HCT116 (cell line): ENCODE data around the gene STK32C. TPM values are rescaled to one million over a fixed set of nuclear protein-coding genes. Genes with fewer than 3 reads are reported as not detected.
A peak's percentile ranks its signal among the peaks of the same experiment; 100 is the strongest.

Source experiments
- ATAC-seq: fragments of 200-7000 bp; cut with Tn5 transposase; 2 replicates; pipeline ENCODE4 v1.9.1; 2020; ENCODE audit warnings: mild to moderate bottlenecking, moderate library complexity
- BruUV-seq: library from RNA; stranded (reverse); fragments of 400-500 nt; replicated peaks from 2 replicates; lab custom pipeline; 2021; lab: Mats Ljungman, UMichigan
- CTCF ChIA-PET: fragments of 300-600 bp; sonication (Branson Sonifier 250); formaldehyde crosslinking; loops from one replicate; lab custom pipeline; 2021; ENCODE audit warnings: antibody characterized with exemption; lab: Charles Lee
- POLR2A ChIA-PET: fragments of 300-600, 350-600 bp; sonication (Branson Sonifier 250); formaldehyde crosslinking; loops from one replicate; lab custom pipeline; 2021; ENCODE audit warnings: antibody characterized with exemption; lab: Charles Lee
- RAD21 ChIA-PET, 2 experiments: fragments of 300-600 bp; sonication (Branson Sonifier 250); formaldehyde crosslinking; loops; one replicate each; lab custom pipeline; 2023; ENCODE audit warnings: low total read pairs in 2 of 2; ENCODE audit not compliant: uncharacterized antibody in 2 of 2, unreplicated experiment in 2 of 2, low non-redundant PET in 1 of 2; lab: Charles Lee
- DNase-seq: peaks from one replicate; pipeline ENCODE4 v3.0.0-alpha.2; 2010; ENCODE audit warnings: low read depth, low spot score
- H2AFZ ChIP-seq: fragments of 200-600 bp; shearing (Covaris generic), sonication (generic); 2 replicates; pipeline ENCODE4 v1.6.1; 2017; ENCODE audit warnings: low read depth, mixed run types, mixed read lengths, antibody characterized with exemption, low read length; ENCODE audit not compliant: poor library complexity, severe bottlenecking
- H3K27ac ChIP-seq: 2 replicates; pipeline ENCODE4 v1.5.1; 2012; ENCODE audit warnings: low read depth, low read length
- H3K27me3 ChIP-seq: fragments of 200-600 bp; sonication (generic); 2 replicates; pipeline ENCODE4 v1.6.1; 2016; ENCODE audit warnings: mixed run types, low read length, mixed read lengths; ENCODE audit not compliant: insufficient read depth
- H3K36me3 ChIP-seq, 2 experiments: fragments of 200-500 bp in 1 of 2; fragments of 200-600 bp in 1 of 2; sonication (Bioruptor generic) in 1 of 2; sonication (generic) in 1 of 2; 2 replicates each; pipeline versions ENCODE4 v1.5.1 to v1.6.1; 2014 to 2016; ENCODE audit warnings: low read length in 2 of 2, inconsistent platforms in 1 of 2, mixed read lengths in 1 of 2, mixed run types in 1 of 2; ENCODE audit not compliant: insufficient read depth in 2 of 2, control insufficient read depth in 1 of 2
- H3K4me1 ChIP-seq, 2 experiments: fragments of 200-600 bp in 1 of 2; sonication (generic) in 1 of 2; 2 replicates each; pipeline versions ENCODE4 v1.5.1 to v1.6.1; 2012 to 2017; ENCODE audit warnings: low read length in 2 of 2, inconsistent platforms in 1 of 2, mild to moderate bottlenecking in 1 of 2, mixed read lengths in 1 of 2, mixed run types in 1 of 2, moderate library complexity in 1 of 2; ENCODE audit not compliant: insufficient read depth in 2 of 2, control insufficient read depth in 1 of 2
- H3K4me2 ChIP-seq: fragments of 200-600 bp; sonication (generic); 2 replicates; pipeline ENCODE4 v1.6.1; 2017; ENCODE audit warnings: mixed run types, low read length, mixed read lengths
- H3K4me3 ChIP-seq, 2 experiments: fragments of 200-600 bp in 1 of 2; sonication (generic) in 1 of 2; replicated peaks in 1 of 2; 2 replicates each; pipeline ENCODE4 v1.5.1; 2011 to 2016; ENCODE audit warnings: low read length in 2 of 2, control low read depth in 1 of 2, low read depth in 1 of 2, mild to moderate bottlenecking in 1 of 2, mixed read lengths in 1 of 2, mixed run types in 1 of 2
- H3K79me2 ChIP-seq: fragments of 200-600 bp; sonication (generic); 2 replicates; pipeline ENCODE4 v1.6.1; 2017; ENCODE audit warnings: mild to moderate bottlenecking, mixed run types, low read length, moderate library complexity, mixed read lengths; ENCODE audit not compliant: insufficient read depth
- H3K9ac ChIP-seq: fragments of 200-600 bp; sonication (generic); 2 replicates; pipeline ENCODE4 v1.6.1; 2016; ENCODE audit warnings: low read length, mixed read lengths
- H3K9me2 ChIP-seq: fragments of 200-600 bp; sonication (generic), shearing (Covaris generic); 2 replicates; pipeline ENCODE4 v1.6.1; 2017; ENCODE audit warnings: mixed run types, mild to moderate bottlenecking, moderate library complexity; ENCODE audit not compliant: insufficient read depth
- H3K9me3 ChIP-seq, 2 experiments: fragments of 200-500 bp in 1 of 2; fragments of 200-600 bp in 1 of 2; sonication (Bioruptor generic) in 1 of 2; sonication (generic) in 1 of 2; 2 replicates each; pipeline ENCODE4 v1.6.1; 2014 to 2017; ENCODE audit warnings: low read length in 2 of 2, mixed read lengths in 2 of 2, inconsistent platforms in 1 of 2, low read depth in 1 of 2, mild to moderate bottlenecking in 1 of 2, mixed run types in 1 of 2, moderate library complexity in 1 of 2; ENCODE audit not compliant: control insufficient read depth in 1 of 2, insufficient read depth in 1 of 2
- H4K20me1 ChIP-seq: fragments of 200-600 bp; sonication (generic), shearing (Covaris generic); 2 replicates; pipeline ENCODE4 v1.6.1; 2017; ENCODE audit warnings: mixed run types, mild to moderate bottlenecking, moderate library complexity; ENCODE audit not compliant: insufficient read depth
- ATF3 ChIP-seq: IDR thresholded peaks from 2 replicates; pipeline ENCODE4 v1.6.1; 2012
- CBX3 ChIP-seq: IDR thresholded peaks from 2 replicates; pipeline ENCODE4 v1.6.1; 2012; ENCODE audit warnings: low read depth
- CEBPB ChIP-seq: IDR thresholded peaks from 2 replicates; pipeline ENCODE4 v1.6.1; 2012; ENCODE audit warnings: low read depth
- ELF1 ChIP-seq: IDR thresholded peaks from 2 replicates; pipeline ENCODE4 v1.6.1; 2012; ENCODE audit warnings: low read depth, borderline replicate concordance
- EZH2 ChIP-seq: fragments of 200-600 bp; sonication (generic); IDR thresholded peaks from 2 replicates; pipeline ENCODE4 v1.6.1; 2017; ENCODE audit warnings: antibody characterized with exemption, mixed run types
- MAX ChIP-seq: IDR thresholded peaks from 2 replicates; pipeline ENCODE4 v1.6.1; 2012
- RAD21 ChIP-seq: IDR thresholded peaks from 2 replicates; pipeline ENCODE4 v1.6.1; 2012; ENCODE audit warnings: low read depth, mild to moderate bottlenecking
- SRF ChIP-seq: IDR thresholded peaks from 2 replicates; pipeline ENCODE4 v1.6.1; 2012; ENCODE audit warnings: low read depth
- ZBTB33 ChIP-seq: IDR thresholded peaks from 2 replicates; pipeline ENCODE4 v1.6.1; 2011; ENCODE audit warnings: mild to moderate bottlenecking, low read length, moderate library complexity; ENCODE audit not compliant: insufficient replicate concordance; ENCODE audit errors: extremely low read depth
- intact Hi-C: fragments of 100-400 bp; cut with micrococcal nuclease; formaldehyde crosslinking; loops from 2 replicates; pipeline ENCODE4 v1.10.0; 2022
- total RNA-seq: library from RNA; stranded (reverse); gene quantifications from one replicate; pipeline ENCODE4 v1.2.1, GENCODE V29; 2021; ENCODE audit not compliant: unreplicated experiment

Gene STK32C
- total RNA-seq, 1 experiment from 2014 or later: 29.7 TPM

GRCh38 chr10:132162590-132163277 lies 145.0 kb downstream of the STK32C start:
- Histone ChIP-seq H3K4me2 (peak overlapping the region; percentile 73), H3K4me1 (peaks cover 17 to 42% of the 10 kb centered on the region in 2 experiments; a peak in 3 of 4 replicates), H3K9me2 (no peaks in the 10 kb centered on the region), H3K4me3 (peak overlapping the region in 1 of 2 experiments; percentile 44; a peak in 2 of 4 replicates), H3K27ac (no peak overlapping the region; the same call in 1 of the 2 replicates), H3K79me2 (no peaks in the 10 kb centered on the region), H3K9me3 (no peaks in the 10 kb centered on the region), H3K27me3 (no peaks in the 10 kb centered on the region), H3K36me3 (no peaks in the 10 kb centered on the region), H3K9ac (peak overlapping the region; percentile 27), H4K20me1 (no peaks in the 10 kb centered on the region), H2AFZ (no peak overlapping the region)
- CTCF ChIA-PET: no interaction called here
- no peak for DNase-seq
- ATAC-seq: no peak
- POLR2A ChIA-PET: no interaction called here
- RAD21 ChIA-PET: no interaction called here
- intact Hi-C loops: no loop called here
- BruUV-seq: no TSS peak
- TF ChIP-seq SRF: no peak
- TF ChIP-seq ATF3: no peak

- ChIA-PET POLR2A (no interaction called here), CTCF (no interaction called here)
- no TSS peak for BruUV-seq
Measured at GRCh38 chr10:132162021-132162531, 145.7 kb downstream of the STK32C start.

More at GRCh38 chr10:132162021-132162531, 145.7 kb downstream of the STK32C start:
- Histone ChIP-seq H3K27ac (no peak overlapping the region), H3K4me1 (peaks cover 17 to 42% of the 10 kb centered on the region in 2 experiments; a peak in 3 of 4 replicates), H3K9me3 (no peaks in the 10 kb centered on the region), H3K4me2 (peak overlapping the region; percentile 73; the same call in 1 of the 2 replicates), H3K27me3 (no peaks in the 10 kb centered on the region)
- RAD21 ChIA-PET: no interaction called here
- ATAC-seq: no peak
- intact Hi-C loops: no loop called here
- TF ChIP-seq CBX3 (no peak), MAX (no peak), EZH2 (no peak), RAD21 (no peak), ZBTB33 (no peak), ELF1 (no peak), CEBPB (no peak)
- TF ChIP-seq, all 23 proteins: peak for 0
- H4K20me1 ChIP-seq: no peaks in the 10 kb centered on the region
- no peak overlapping the region for H3K4me3 ChIP-seq
- H3K79me2 ChIP-seq: no peaks in the 10 kb centered on the region
- H3K9me2 ChIP-seq: no peaks in the 10 kb centered on the region
- no peaks in the 10 kb centered on the region for H3K36me3 ChIP-seq
- no peak overlapping the region for H2AFZ ChIP-seq
- H3K9ac ChIP-seq: peak overlapping the region; percentile 7; the same call in 1 of the 2 replicates
- DNase-seq: no peak
